NB4 (cell line): Measurements from ENCODE around the gene BMP7.

Experiments used
- CTCF ChIP-seq: IDR thresholded peaks from one replicate; pipeline ENCODE4 v1.5.1; 2012; ENCODE audit warnings: low read depth, low read length
- POLR2A ChIP-seq: IDR thresholded peaks from 2 replicates; pipeline ENCODE4 v1.6.1; 2011; ENCODE audit warnings: mild to moderate bottlenecking; ENCODE audit not compliant: insufficient read length; ENCODE audit errors: extremely low read depth

DNA sequence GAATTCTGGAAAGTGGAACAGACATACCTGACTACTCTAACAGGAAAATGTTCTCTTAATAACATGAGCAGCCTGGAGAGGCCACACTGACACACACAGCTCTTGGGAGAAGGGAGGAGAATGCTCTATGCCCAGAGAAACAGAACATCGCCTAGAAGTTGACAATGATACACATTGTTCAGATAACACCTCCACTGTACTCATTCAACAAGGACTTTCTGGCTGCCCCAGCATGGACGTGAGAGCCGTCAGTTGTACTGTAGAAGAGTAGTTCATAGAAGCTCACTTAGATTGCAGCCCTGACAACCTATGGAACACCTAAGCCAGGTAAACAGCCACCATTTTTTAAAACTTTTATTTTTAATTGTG is 28.9 kb downstream of the BMP7 start:
- TF ChIP-seq CTCF (no peak), POLR2A (no peak)
